Mesenchymal stem cell (in vitro differentiated cells and primary cell): ENCODE measurements around the gene PYGO1.
"Not testable (repeated sequence)": the region's sequence is repeated elsewhere in the genome, so short reads cannot be mapped to it uniquely, and the experiment has no call there.

ENCODE experiments used
- DNase-seq: peaks from one replicate; pipeline ENCODE4 v3.0.0-alpha.2; 2013
- H2AFZ ChIP-seq: one replicate; pipeline ENCODE4 v1.6.1; 2013; ENCODE audit warnings: low read depth, mild to moderate bottlenecking, control low read depth, inconsistent platforms, low read length, moderate library complexity
- H2AK5ac ChIP-seq: 2 replicates; pipeline ENCODE4 v1.6.1; 2013; ENCODE audit warnings: low read length, moderate library complexity, mild to moderate bottlenecking, inconsistent platforms; ENCODE audit not compliant: severe bottlenecking
- H2BK120ac ChIP-seq: one replicate; pipeline ENCODE4 v1.6.1; 2013; ENCODE audit warnings: low read depth, mild to moderate bottlenecking, inconsistent platforms, low read length, moderate library complexity
- H2BK12ac ChIP-seq, 2 experiments: one replicate each; pipeline ENCODE4 v1.6.1; 2013; ENCODE audit warnings: inconsistent platforms in 2 of 2, low read length in 2 of 2, mild to moderate bottlenecking in 2 of 2, moderate library complexity in 2 of 2, control low read depth in 1 of 2
- H2BK15ac ChIP-seq: one replicate; pipeline ENCODE4 v1.6.1; 2013; ENCODE audit warnings: mild to moderate bottlenecking, low read depth, inconsistent platforms; ENCODE audit not compliant: poor library complexity, severe bottlenecking
- H2BK5ac ChIP-seq: 2 replicates; pipeline ENCODE4 v1.6.1; 2013; ENCODE audit warnings: low read depth, mild to moderate bottlenecking, low read length, control low read depth, inconsistent platforms; ENCODE audit not compliant: poor library complexity, severe bottlenecking
- H3K14ac ChIP-seq, 2 experiments: one replicate each; pipeline ENCODE4 v1.6.1; 2013; ENCODE audit warnings: inconsistent platforms in 2 of 2, low read length in 2 of 2, control low read depth in 1 of 2, mild to moderate bottlenecking in 1 of 2, moderate library complexity in 1 of 2
- H3K18ac ChIP-seq, 2 experiments: one replicate each; pipeline ENCODE4 v1.6.1; 2013; ENCODE audit warnings: inconsistent platforms in 2 of 2, low read length in 2 of 2, control low read depth in 1 of 2, low read depth in 1 of 2, mild to moderate bottlenecking in 1 of 2
- H3K23ac ChIP-seq, 2 experiments: one replicate each; pipeline ENCODE4 v1.6.1; 2013; ENCODE audit warnings: inconsistent platforms in 2 of 2, low read length in 2 of 2, mild to moderate bottlenecking in 2 of 2, moderate library complexity in 2 of 2, control low read depth in 1 of 2
- H3K27ac ChIP-seq: 2 replicates; pipeline ENCODE4 v1.5.1; 2013; ENCODE audit warnings: mild to moderate bottlenecking, moderate library complexity, low read length, control low read depth, inconsistent platforms; ENCODE audit not compliant: poor library complexity, severe bottlenecking
- H3K27me3 ChIP-seq, 2 experiments: 2 replicates each; pipeline versions ENCODE4 v1.6.1 to v1.7.0; 2013; ENCODE audit warnings: low read length in 2 of 2, mild to moderate bottlenecking in 2 of 2, moderate library complexity in 2 of 2, control low read depth in 1 of 2, inconsistent platforms in 1 of 2; ENCODE audit not compliant: control insufficient read depth in 1 of 2, insufficient read depth in 1 of 2
- H3K36me3 ChIP-seq, 2 experiments: 2 replicates each; pipeline versions ENCODE4 v1.6.1 to v1.7.0; 2013; ENCODE audit warnings: low read length in 2 of 2, control low read depth in 1 of 2, inconsistent platforms in 1 of 2, low read depth in 1 of 2, mild to moderate bottlenecking in 1 of 2; ENCODE audit not compliant: insufficient read depth in 2 of 2, control insufficient read depth in 1 of 2
- H3K4ac ChIP-seq, 2 experiments: one replicate each; pipeline ENCODE4 v1.6.1; 2013; ENCODE audit warnings: inconsistent platforms in 2 of 2, low read length in 2 of 2, mild to moderate bottlenecking in 2 of 2, moderate library complexity in 2 of 2, control low read depth in 1 of 2, low read depth in 1 of 2
- H3K4me1 ChIP-seq: 2 replicates; pipeline ENCODE4 v1.6.1; 2013; ENCODE audit warnings: low read depth, low read length, control low read depth; ENCODE audit not compliant: control insufficient read depth, insufficient read depth
- H3K4me2 ChIP-seq: 2 replicates; pipeline ENCODE4 v1.6.1; 2013; ENCODE audit warnings: low read length, mild to moderate bottlenecking, inconsistent platforms; ENCODE audit not compliant: poor library complexity, severe bottlenecking
- H3K4me3 ChIP-seq, 2 experiments: 2 replicates each; pipeline versions ENCODE4 v1.5.1 to v1.7.0; 2013; ENCODE audit warnings: low read length in 2 of 2, mild to moderate bottlenecking in 2 of 2, control low read depth in 1 of 2, low read depth in 1 of 2; ENCODE audit not compliant: insufficient read depth in 1 of 2
- H3K79me1 ChIP-seq: replicated peaks from 2 replicates; pipeline ENCODE4 v1.6.1; 2013; ENCODE audit warnings: mild to moderate bottlenecking, control low read depth, low read length, inconsistent platforms; ENCODE audit not compliant: poor library complexity, severe bottlenecking
- H3K9ac ChIP-seq: 2 replicates; pipeline ENCODE4 v1.7.0; 2013; ENCODE audit warnings: mild to moderate bottlenecking, low read length, moderate library complexity
- H3K9me3 ChIP-seq: 2 replicates; pipeline ENCODE4 v1.7.0; 2013; ENCODE audit warnings: mild to moderate bottlenecking, low read length; ENCODE audit not compliant: control insufficient read depth
- H4K8ac ChIP-seq: one replicate; pipeline ENCODE4 v1.6.1; 2013; ENCODE audit warnings: inconsistent platforms, mild to moderate bottlenecking, low read length, moderate library complexity
- H4K91ac ChIP-seq: one replicate; pipeline ENCODE4 v1.6.1; 2013; ENCODE audit warnings: mild to moderate bottlenecking, low read length, inconsistent platforms
- WGBS: methylation state at CpG from one replicate; pipeline ENCODE4 v1.1.7; 2013; ENCODE audit warnings: mixed read lengths; 5-methylcytosine and 5-hydroxymethylcytosine counted together

PYGO1 gene

DNA sequence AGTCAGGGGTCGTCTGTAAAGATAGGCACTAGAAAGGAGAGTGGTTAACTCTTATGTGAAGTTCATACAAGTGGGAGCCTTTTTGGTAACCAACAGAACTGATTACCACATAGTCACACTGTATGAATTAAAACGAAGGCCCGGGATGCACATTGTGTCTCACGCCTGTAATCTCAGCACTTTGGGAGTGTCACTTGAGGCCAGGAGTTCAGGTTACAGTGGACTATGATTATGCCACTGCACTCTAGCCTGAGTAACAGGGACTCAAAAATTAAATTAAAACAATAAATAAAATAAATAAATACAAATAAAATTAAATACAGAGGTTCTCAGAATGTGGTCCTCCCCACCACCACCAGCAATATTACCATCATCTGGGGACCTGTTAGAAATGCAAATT is 80.6 kb downstream of the PYGO1 start:
- Histone ChIP-seq H3K23ac (no peak overlapping the region), H3K27me3 (no peaks in the 10 kb centered on the region), H3K4ac (no peak overlapping the region), H2AFZ (no peak overlapping the region), H4K91ac (no peak overlapping the region), H3K4me3 (no peak overlapping the region), H3K14ac (no peak overlapping the region), H4K8ac (no peak overlapping the region), H3K79me1 (no peaks in the 10 kb centered on the region), H3K9me3 (no peaks in the 10 kb centered on the region), H2AK5ac (no peak overlapping the region), H2BK15ac (no peak overlapping the region), H2BK120ac (no peak overlapping the region), H2BK5ac (no peak overlapping the region), H3K4me2 (no peak overlapping the region), H3K4me1 (no peaks in the 10 kb centered on the region), H3K27ac (no peak overlapping the region), H2BK12ac (no peak overlapping the region), H3K36me3 (no peaks in the 10 kb centered on the region), H3K9ac (no peak overlapping the region), H3K18ac (no peak overlapping the region)
- 92% methylated on average over 4 of the region's 4 CpGs for WGBS
- no peak for DNase-seq

DNA sequence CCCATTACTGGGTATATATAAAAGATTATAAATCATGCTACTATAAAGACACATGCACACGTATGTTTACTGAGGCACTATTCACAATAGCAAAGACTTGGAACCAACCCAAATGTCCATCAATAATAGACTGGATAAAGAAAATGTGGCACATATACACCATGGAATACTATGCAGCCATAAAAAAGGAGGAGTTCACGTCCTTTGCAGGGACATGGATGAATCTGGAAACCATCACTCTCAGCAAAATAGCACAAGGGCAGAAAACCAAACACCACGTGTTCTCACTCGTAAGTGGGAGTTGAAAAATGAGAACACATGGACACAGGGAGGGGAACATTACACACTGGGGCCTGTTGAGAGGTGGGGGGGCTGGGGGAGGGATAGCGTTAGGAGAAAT is 82.7 kb downstream of the PYGO1 start:
- H2BK15ac ChIP-seq, H3K79me1 ChIP-seq, H3K36me3 ChIP-seq, H2BK12ac ChIP-seq, H3K4me1 ChIP-seq, H4K91ac ChIP-seq, H4K8ac ChIP-seq, H3K14ac ChIP-seq, DNase-seq, H3K9me3 ChIP-seq, H2BK5ac ChIP-seq, H3K4ac ChIP-seq, H3K4me3 ChIP-seq, H2AK5ac ChIP-seq, H3K9ac ChIP-seq, H3K4me2 ChIP-seq, H3K27me3 ChIP-seq, H2AFZ ChIP-seq, H2BK120ac ChIP-seq, H3K18ac ChIP-seq, H3K23ac ChIP-seq, H3K27ac ChIP-seq: not testable (repeated sequence)
- 71% methylated on average over 3 of the region's 5 CpGs for WGBS

DNA sequence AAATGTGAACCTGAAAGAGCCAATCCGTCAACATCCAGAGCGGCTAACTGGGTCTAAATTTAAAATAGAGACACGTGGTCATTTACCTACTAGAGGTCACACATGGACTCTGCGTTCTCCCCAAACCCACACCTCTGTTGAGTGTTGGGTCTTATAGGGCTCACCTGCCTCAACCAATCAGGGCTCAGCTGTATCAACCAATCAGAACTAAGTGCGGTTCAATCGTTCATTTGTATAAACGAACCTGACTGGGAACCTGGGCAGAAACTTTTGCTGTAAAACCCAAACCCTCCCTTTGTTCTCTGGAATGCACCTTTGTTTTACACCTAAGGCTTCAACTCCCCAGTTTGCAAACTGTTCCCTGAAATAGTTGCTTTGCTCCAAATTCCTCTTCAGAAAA is 89.0 kb downstream of the PYGO1 start:
- Histone ChIP-seq H4K8ac (no peak overlapping the region), H4K91ac (no peak overlapping the region), H2BK12ac (no peak overlapping the region), H3K79me1 (peaks cover 3% of the 10 kb centered on the region), H2AK5ac (no peak overlapping the region), H2BK120ac (no peak overlapping the region), H2BK5ac (no peak overlapping the region), H3K27me3 (no peaks in the 10 kb centered on the region), H3K36me3 (no peaks in the 10 kb centered on the region), H3K4ac (no peak overlapping the region), H3K4me2 (no peak overlapping the region), H3K18ac (no peak overlapping the region), H2BK15ac (no peak overlapping the region), H3K27ac (no peak overlapping the region), H3K9ac (no peak overlapping the region), H3K23ac (no peak overlapping the region), H3K14ac (no peak overlapping the region), H2AFZ (no peak overlapping the region), H3K4me1 (peaks cover 3% of the 10 kb centered on the region), H3K4me3 (peak overlapping the region in 1 of 2 experiments; percentile 90), H3K9me3 (no peaks in the 10 kb centered on the region)
- no peak for DNase-seq
- 94% methylated on average over 7 of the region's 7 CpGs for WGBS

DNA sequence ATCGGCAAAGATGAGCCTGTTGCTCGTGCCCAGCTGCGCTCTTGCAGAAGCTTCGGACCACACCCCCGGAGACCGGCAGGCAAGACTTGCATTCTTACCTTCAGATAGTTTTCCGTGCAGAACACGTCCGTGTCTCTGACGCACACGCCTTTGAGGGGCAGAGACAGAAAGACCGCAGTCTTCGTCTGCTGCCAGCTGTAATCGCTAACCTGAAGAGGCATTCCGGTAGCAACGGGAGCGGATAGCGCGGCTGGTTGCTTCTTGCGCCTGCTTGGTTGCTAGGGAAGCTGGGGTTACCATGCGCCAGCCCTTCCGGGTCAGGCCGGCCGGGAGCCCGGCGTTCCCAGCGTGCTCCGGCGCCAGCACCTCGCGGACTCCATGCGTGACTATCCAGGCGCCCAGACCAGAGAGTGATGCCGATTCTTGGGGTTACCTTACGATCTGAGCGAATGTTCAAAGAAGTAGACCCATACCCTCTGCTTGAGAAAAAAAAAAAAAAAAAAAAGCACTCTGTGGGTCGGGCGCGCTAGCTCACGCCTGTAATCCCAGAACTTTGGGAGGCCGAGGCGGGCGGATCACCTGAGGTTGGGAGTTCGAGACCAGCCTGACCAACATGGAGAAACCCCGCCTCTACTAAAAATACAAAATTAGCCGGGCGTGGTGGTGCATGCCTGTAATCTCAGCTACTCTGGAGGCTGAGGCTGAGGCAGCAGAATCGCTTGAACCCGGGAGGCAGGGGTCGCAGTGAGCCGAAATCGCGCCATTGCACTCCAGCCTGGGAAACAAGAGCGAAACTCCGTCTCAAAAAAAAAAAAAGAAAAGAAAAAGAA is 89.8 kb downstream of the PYGO1 start:
- not testable (repeated sequence) for H2BK12ac ChIP-seq, H3K27me3 ChIP-seq, H2BK5ac ChIP-seq, H3K36me3 ChIP-seq, H3K9me3 ChIP-seq, H3K4ac ChIP-seq, H3K14ac ChIP-seq, H3K23ac ChIP-seq, H3K79me1 ChIP-seq, H4K8ac ChIP-seq, H2BK120ac ChIP-seq, H3K4me1 ChIP-seq, H2AK5ac ChIP-seq, H2BK15ac ChIP-seq
- Histone ChIP-seq H3K9ac (peak overlapping the region; percentile 86), H3K18ac (peak overlapping the region in 1 of 2 experiments; percentile 4), H3K27ac (peak overlapping the region; percentile 6), H3K4me3 (peak overlapping the region; percentile 75 to 90), H4K91ac (peak overlapping the region; percentile 78), H2AFZ (peak overlapping the region; percentile 2), H3K4me2 (peak overlapping the region; percentile 56)
- WGBS = 15% methylated on average over 35 of the region's 55 CpGs
- DNase-seq = peak; percentile 87
